ENCODE data around the gene ZPLD1. TPM values are rescaled to one million over a fixed set of nuclear protein-coding genes. Genes with fewer than 3 reads are reported as not detected.

ZPLD1 gene
- total RNA-seq, 1 donor from 2014 or later: not detected

GRCh38 chr3:102466001-102466400 lies 31.2 kb downstream of the ZPLD1 start:
- DNase-seq (ENCODE audit: low read depth in 2 of 2): no peak

DNA sequence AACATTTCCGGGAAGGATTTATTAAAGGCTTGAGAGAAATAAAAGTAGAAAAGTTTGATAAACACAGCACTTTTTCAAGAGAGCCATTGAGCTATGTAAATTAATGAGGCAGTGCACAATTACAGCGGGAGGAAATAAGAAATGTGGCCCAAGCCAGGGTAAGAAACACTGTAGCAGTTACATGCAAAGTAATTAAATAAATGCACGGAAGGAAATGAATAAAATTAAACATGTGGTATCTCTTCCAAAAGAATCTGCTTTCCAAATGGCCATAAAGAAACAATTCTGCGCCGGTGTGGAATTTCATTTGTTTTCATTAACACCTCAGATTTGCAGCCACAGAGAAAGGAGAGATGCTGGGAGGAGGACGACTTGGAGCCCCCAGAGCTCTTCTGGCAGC lies 35.3 kb downstream of the ZPLD1 start:
- DNase-seq (ENCODE audit: low read depth in 2 of 2): no peak

DNA sequence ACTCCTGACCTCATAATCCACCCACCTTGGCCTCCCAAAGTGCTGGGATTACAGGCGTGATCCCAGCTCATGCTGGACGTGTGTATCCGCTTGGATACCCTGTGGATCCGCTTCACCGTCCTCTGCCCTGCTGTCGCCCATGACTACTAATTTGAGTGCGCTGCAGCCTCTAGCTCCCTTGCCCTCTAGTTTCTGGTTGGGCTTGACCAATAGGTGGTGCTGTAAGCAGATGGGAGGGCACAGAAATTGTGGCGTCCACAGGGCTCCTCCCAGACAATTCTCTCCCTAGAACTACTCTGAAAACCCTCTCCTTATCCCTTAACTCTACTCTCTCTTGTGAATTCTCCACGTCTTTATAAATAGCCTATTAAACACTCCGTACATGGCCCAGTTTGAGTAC lies 36.2 kb downstream of the ZPLD1 start:
- DNase-seq (ENCODE audit: low read depth in 2 of 2): no peak

DNA sequence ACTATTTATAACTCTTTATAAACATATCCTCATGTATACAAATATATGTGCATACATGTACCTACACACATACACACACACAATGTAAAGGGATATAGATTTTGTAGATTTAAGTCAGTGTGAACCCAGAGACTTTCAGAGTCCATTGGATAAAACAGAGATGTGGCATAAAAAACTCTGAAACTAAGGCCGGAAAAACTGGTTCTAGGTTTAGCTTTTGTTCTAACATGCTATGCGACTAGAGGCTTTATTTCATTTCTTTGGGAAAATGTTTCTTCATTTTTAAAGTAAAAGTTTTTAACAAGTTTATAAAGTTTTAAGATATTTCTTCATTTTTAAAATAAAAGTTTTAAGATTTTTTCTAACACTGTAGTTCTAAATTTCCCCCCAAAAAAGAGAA lies 36.7 kb downstream of the ZPLD1 start:
- no peak for DNase-seq (ENCODE audit: low read depth in 2 of 2)

GRCh38 chr3:102473648-102474047 lies 38.8 kb downstream of the ZPLD1 start:
- DNase-seq (ENCODE audit: low read depth in 2 of 2): no peak

- no peak for DNase-seq (ENCODE audit: low read depth in 2 of 2)
These were observed 39.4 kb downstream of the ZPLD1 start for GRCh38 chr3:102474207-102474606.

GRCh38 chr3:102476198-102476597 lies 41.4 kb downstream of the ZPLD1 start:
- no peak for DNase-seq (ENCODE audit: low read depth in 2 of 2)

- no peak for DNase-seq (ENCODE audit: low read depth in 2 of 2)
These were observed 43.3 kb downstream of the ZPLD1 start for GRCh38 chr3:102478160-102478559.

GRCh38 chr3:102480139-102480538 lies 45.3 kb downstream of the ZPLD1 start:
- DNase-seq (ENCODE audit: low read depth in 2 of 2): no peak

DNA sequence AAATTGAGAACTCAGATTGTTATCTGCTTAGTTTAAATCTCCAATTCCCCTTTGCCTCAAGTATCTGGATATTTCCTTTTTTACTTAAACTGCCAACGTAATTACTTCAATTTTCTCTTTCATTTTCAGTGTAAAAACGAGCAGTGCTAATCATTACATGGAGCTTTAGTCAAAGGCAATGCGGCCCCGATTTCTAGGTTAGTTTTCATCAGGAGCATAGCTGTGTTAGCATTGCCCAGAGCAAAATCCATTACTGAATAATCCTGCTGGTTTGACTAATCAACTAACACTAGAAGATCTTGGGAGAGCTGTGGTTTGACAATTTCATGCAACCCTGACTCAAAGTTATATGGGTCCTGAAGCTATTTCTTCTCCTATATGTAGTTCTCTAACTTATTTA lies 46.2 kb downstream of the ZPLD1 start:
- no peak for DNase-seq (ENCODE audit: low read depth in 2 of 2)

- no peak for DNase-seq (ENCODE audit: low read depth in 2 of 2)
These were observed 48.7 kb downstream of the ZPLD1 start for GRCh38 chr3:102483556-102483955.

- DNase-seq (ENCODE audit: low read depth in 2 of 2): no peak
These were observed 49.5 kb downstream of the ZPLD1 start for GRCh38 chr3:102484363-102484762.

DNA sequence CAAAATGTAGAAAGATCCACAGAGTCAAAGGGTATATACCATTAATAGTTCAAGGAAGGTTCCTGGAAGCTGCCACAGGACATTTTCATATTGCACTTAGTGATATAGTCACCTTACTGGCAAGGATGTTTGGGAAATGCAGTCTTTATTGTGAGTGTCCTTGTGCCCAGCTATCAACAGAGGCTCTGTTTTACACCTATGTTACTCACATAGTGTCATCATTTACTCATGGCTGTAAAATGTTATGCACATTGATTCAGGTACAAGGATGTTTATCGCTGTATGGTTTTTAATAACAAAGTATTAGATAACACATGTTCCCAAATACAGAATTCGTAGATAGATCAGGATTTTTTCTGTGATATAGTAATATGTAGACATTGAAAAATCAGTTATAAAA lies 50.9 kb downstream of the ZPLD1 start:
- no peak for DNase-seq (ENCODE audit: low read depth in 2 of 2)

DNA sequence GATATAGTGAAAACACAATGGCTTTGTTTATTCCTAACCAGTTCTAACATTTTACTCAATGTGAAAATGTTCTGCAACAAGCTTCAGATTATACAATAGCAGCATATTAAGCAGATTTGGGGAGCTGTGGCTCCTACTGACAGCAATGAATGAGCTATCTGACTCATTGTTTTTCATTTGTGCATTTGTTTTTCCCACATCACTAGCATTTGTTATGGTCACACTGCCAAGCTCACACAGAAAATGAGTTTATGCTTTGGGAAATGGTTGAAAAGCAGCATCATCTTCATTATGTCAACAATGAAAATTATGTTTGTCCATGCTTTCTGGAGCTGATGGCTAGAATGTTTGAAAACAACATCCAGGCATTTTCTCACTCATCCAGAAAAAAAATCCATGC lies 53.5 kb downstream of the ZPLD1 start:
- no peak for DNase-seq (ENCODE audit: low read depth in 2 of 2)

- no peak for DNase-seq (ENCODE audit: low read depth in 2 of 2)
These were observed 57.5 kb downstream of the ZPLD1 start for GRCh38 chr3:102492300-102492699.

GRCh38 chr3:102497571-102497970 lies 62.8 kb downstream of the ZPLD1 start:
- no peak for DNase-seq (ENCODE audit: low read depth in 2 of 2)

GRCh38 chr3:102505542-102505941 lies 70.7 kb downstream of the ZPLD1 start:
- DNase-seq (ENCODE audit: low read depth in 2 of 2): no peak

- DNase-seq (ENCODE audit: low read depth in 2 of 2): no peak
These were observed 75.8 kb downstream of the ZPLD1 start for GRCh38 chr3:102510663-102511062.

- no peak for DNase-seq (ENCODE audit: low read depth in 2 of 2)
These were observed 76.4 kb downstream of the ZPLD1 start for GRCh38 chr3:102511168-102511567.

- no peak for DNase-seq (ENCODE audit: low read depth in 2 of 2)
These were observed 76.8 kb downstream of the ZPLD1 start for GRCh38 chr3:102511639-102512038.

GRCh38 chr3:102512734-102513504 lies 78.1 kb downstream of the ZPLD1 start:
- DNase-seq (ENCODE audit: low read depth in 2 of 2): no peak

- no peak for DNase-seq (ENCODE audit: low read depth in 2 of 2)
These were observed 79.4 kb downstream of the ZPLD1 start for GRCh38 chr3:102514241-102514640.

GRCh38 chr3:102521246-102521645 lies 86.4 kb downstream of the ZPLD1 start:
- no peak for DNase-seq (ENCODE audit: low read depth in 2 of 2)

- no peak for DNase-seq (ENCODE audit: low read depth in 2 of 2)
These were observed 90.8 kb downstream of the ZPLD1 start for GRCh38 chr3:102525624-102526023.

Data from lung microvascular endothelial cell (primary cell).